ENCODE data around the gene MTMR3. TPM values are rescaled to one million over a fixed set of nuclear protein-coding genes. Genes with fewer than 3 reads are reported as not detected.

Gene MTMR3
- total RNA-seq, 1 donor from 2014 or later: 32.3 TPM

GRCh38 chr22:29904020-29904419 is 21.0 kb downstream of the MTMR3 start:
- ATAC-seq: no peak
- no peak for DNase-seq (ENCODE audit: missing footprints)
- intact Hi-C loops (cut with DNase I): no loop called here

GRCh38 chr22:29907753-29908515 is 25.0 kb downstream of the MTMR3 start:
- DNase-seq (ENCODE audit: missing footprints) (peak; percentile 83), ATAC-seq (peak; percentile 62)
- intact Hi-C loops (cut with DNase I): no loop called here

GRCh38 chr22:29912141-29912540 is 29.2 kb downstream of the MTMR3 start:
- ATAC-seq (no peak), DNase-seq (ENCODE audit: missing footprints) (no peak)
- intact Hi-C loops (cut with DNase I): no loop called here

GRCh38 chr22:29912605-29913398 is 29.8 kb downstream of the MTMR3 start:
- DNase-seq (ENCODE audit: missing footprints) (no peak), ATAC-seq (peak; percentile 49)
- intact Hi-C loops (cut with DNase I): no loop called here

- ATAC-seq (no peak), DNase-seq (ENCODE audit: missing footprints) (no peak)
- intact Hi-C loops (cut with DNase I): no loop called here
Measured at GRCh38 chr22:29914165-29914564, 31.2 kb downstream of the MTMR3 start.

GRCh38 chr22:29914991-29915533 is 32.1 kb downstream of the MTMR3 start:
- intact Hi-C loops (cut with DNase I): no loop called here
- no peak for ATAC-seq
- no peak for DNase-seq (ENCODE audit: missing footprints)

GRCh38 chr22:29916007-29916544 is 33.1 kb downstream of the MTMR3 start:
- ATAC-seq (no peak), DNase-seq (ENCODE audit: missing footprints) (no peak)
- intact Hi-C loops (cut with DNase I): no loop called here

- DNase-seq (ENCODE audit: missing footprints) (no peak), ATAC-seq (peak; percentile 82)
- intact Hi-C loops (cut with DNase I): no loop called here
Measured at GRCh38 chr22:29917052-29917902, 34.3 kb downstream of the MTMR3 start.

- intact Hi-C loops (cut with DNase I): no loop called here
- ATAC-seq (no peak), DNase-seq (ENCODE audit: missing footprints) (no peak)
Measured at GRCh38 chr22:29925402-29925801, 42.4 kb downstream of the MTMR3 start.

- no peak for ATAC-seq
- DNase-seq (ENCODE audit: missing footprints): no peak
- intact Hi-C loops (cut with DNase I): no loop called here
Measured at GRCh38 chr22:29926057-29926456, 43.1 kb downstream of the MTMR3 start.

GRCh38 chr22:29932136-29932535 is 49.2 kb downstream of the MTMR3 start:
- intact Hi-C loops (cut with DNase I): no loop called here
- DNase-seq (ENCODE audit: missing footprints) (no peak), ATAC-seq (no peak)

- DNase-seq (ENCODE audit: missing footprints) (no peak), ATAC-seq (no peak)
- intact Hi-C loops (cut with DNase I): no loop called here
Measured at GRCh38 chr22:29933619-29934018, 50.6 kb downstream of the MTMR3 start.

GRCh38 chr22:29934596-29934995 is 51.6 kb downstream of the MTMR3 start:
- ATAC-seq (no peak), DNase-seq (ENCODE audit: missing footprints) (no peak)
- intact Hi-C loops (cut with DNase I): no loop called here

GRCh38 chr22:29936186-29936585 is 53.2 kb downstream of the MTMR3 start:
- intact Hi-C loops (cut with DNase I): no loop called here
- ATAC-seq (no peak), DNase-seq (ENCODE audit: missing footprints) (no peak)

- ATAC-seq (no peak), DNase-seq (ENCODE audit: missing footprints) (no peak)
- intact Hi-C loops (cut with DNase I): no loop called here
Measured at GRCh38 chr22:29937940-29938693, 55.1 kb downstream of the MTMR3 start.

GRCh38 chr22:29940526-29940925 is 57.6 kb downstream of the MTMR3 start:
- ATAC-seq (no peak), DNase-seq (ENCODE audit: missing footprints) (no peak)
- intact Hi-C loops (cut with DNase I): no loop called here

GRCh38 chr22:29944339-29944738 is 61.4 kb downstream of the MTMR3 start:
- no peak for ATAC-seq
- intact Hi-C loops (cut with DNase I): no loop called here
- no peak for DNase-seq (ENCODE audit: missing footprints)

GRCh38 chr22:29945435-29945834 is 62.5 kb downstream of the MTMR3 start:
- intact Hi-C loops (cut with DNase I): no loop called here
- DNase-seq (ENCODE audit: missing footprints): no peak
- no peak for ATAC-seq
